ENCODE data around the gene ARHGEF4. TPM values are rescaled to one million over a fixed set of nuclear protein-coding genes. Genes with fewer than 3 reads are reported as not detected.
A peak's percentile ranks its signal among the peaks of the same experiment; 100 is the strongest.

ARHGEF4 gene
- total RNA-seq, 1 donor from 2014 or later, result 16.4 TPM

DNA sequence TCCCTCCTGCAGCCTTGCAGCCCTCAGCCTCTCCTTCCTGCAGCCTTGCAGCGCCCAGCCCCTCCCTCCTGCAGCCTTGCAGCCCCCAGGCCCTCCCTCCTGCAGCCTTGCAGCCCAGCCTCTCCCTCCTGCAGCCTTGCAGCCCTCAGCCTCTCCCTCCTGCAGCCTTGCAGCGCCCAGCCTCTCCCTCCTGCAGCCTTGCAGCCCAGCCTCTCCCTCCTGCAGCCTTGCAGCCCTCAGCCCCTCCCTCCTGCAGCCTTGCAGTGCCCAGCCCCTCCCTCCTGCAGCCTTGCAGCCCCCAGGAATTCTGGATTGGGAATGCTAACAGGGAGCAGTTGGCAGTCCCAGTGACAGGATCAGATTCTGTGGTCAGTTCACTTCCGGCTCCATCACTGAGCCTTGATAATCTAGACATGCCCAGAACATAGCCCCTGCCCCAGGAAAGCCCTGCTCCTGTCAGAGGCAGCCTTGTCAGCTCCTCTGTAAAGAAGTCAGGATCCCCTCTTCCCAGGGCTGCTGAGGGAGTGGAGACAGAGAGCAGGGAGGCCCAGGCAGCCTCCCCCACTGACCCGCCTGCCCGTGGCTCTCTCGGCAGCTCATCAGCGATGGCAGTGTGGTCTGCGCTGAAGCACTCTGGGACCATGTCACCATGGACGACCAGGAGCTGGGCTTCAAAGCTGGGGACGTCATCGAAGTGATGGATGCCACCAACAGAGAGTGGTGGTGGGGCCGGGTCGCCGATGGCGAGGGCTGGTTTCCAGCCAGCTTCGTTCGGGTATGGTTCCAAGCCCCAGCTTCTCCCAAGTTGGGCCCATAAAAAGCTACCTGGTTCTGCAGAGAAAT lies 201.8 kb downstream of the ARHGEF4 start:
- no peak for DNase-seq (ENCODE audit: low spot score)

DNA sequence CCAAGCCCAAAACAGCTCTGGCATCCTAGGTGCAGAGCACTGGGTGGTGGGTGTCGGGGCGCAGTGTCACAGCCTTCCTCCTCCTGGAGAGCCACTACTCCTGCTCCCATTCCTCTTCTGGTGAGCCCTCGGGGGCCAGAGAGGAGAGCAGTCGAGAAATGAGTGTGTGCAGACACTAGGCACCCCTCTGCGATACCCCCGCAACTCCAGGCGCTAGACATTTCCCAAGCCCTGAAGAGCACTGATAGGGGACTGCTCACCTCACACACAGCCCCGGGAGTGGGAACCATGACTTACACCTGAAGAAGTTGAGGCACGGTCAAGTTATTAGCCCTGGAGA lies 202.4 kb downstream of the ARHGEF4 start:
- DNase-seq (ENCODE audit: low spot score), result no peak

DNA sequence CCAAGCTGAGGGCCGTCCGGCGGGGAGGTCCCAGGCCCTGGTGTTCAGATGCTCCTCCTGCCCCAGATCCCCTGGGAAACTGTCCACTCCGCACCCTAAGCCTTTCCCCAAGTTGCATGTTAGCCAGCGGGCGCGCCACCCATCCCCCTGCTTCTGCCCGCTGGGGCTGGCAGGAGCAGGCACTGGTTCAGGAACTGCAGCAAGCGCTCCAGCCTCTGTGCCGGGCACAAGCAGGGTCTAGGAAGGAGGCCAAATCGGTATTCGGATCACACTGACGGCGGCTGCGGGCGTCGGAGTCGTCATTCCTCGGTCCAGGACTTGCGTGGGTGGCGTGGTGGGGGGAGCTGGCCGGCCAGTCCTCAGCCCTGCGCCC lies 202.8 kb downstream of the ARHGEF4 start:
- DNase-seq (ENCODE audit: low spot score), result peak; percentile 38

DNA sequence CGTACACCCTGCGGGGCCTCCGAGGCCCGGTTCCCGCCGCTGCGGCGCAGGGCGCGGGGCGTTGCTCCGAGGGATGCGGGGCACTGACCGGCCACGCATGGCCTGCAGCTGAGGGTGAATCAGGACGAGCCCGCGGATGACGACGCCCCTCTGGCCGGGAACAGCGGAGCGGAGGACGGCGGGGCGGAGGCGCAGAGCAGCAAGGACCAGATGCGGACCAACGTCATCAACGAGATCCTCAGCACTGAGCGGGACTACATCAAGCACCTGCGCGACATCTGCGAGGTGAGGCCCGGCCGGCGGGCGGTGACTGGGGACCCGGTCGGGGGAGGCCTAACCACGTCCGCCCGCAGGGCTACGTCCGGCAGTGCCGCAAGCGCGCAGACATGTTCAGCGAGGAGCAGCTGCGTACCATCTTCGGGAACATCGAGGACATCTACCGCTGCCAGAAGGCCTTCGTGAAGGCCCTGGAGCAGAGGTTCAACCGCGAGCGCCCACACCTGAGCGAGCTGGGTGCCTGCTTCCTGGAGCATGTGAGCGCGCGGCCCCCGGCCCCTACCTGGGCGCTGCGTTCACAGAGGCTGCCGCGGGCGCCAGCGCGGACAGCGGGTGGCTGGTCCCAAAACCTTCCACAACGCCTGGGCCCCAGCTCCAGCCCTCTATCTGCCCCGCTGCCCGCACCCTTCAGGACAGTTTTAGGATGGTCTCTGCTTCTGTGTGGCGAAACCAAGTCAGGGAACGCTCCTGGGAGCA lies 203.4 kb downstream of the ARHGEF4 start:
- peak; percentile 34 for DNase-seq (ENCODE audit: low spot score)

DNA sequence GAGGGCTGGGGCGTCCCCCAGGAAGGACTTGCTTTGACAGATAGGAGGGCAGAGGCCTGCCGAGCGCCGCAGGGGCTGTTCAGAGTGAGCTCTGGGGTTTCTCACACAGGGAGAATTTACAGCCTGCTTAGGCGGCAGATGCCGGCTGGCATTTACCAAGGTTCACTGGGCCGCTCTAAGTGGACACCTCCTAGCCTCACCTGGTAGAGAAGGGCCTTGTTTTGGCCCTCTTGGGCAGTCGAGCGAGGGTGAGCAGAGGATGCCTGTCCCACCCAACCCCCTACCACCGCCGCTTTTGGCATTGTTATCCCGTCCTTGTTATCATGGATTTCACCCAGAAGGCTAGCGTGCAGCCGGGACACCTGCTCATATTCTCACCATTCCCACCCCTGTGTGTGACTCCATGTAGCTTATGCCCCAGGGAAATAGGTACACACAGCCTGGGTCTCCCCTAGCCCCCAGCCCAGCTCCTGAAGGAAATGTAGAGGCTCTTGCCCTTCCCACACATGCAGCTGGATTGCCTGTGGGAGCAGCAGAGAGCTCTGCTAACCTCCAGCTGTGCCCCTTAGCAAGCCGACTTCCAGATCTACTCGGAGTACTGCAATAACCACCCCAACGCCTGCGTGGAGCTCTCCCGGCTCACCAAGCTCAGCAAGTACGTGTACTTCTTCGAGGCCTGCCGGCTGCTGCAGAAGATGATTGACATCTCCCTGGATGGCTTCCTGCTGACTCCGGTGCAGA lies 204.1 kb downstream of the ARHGEF4 start:
- DNase-seq (ENCODE audit: low spot score), result peak; percentile 18

DNA sequence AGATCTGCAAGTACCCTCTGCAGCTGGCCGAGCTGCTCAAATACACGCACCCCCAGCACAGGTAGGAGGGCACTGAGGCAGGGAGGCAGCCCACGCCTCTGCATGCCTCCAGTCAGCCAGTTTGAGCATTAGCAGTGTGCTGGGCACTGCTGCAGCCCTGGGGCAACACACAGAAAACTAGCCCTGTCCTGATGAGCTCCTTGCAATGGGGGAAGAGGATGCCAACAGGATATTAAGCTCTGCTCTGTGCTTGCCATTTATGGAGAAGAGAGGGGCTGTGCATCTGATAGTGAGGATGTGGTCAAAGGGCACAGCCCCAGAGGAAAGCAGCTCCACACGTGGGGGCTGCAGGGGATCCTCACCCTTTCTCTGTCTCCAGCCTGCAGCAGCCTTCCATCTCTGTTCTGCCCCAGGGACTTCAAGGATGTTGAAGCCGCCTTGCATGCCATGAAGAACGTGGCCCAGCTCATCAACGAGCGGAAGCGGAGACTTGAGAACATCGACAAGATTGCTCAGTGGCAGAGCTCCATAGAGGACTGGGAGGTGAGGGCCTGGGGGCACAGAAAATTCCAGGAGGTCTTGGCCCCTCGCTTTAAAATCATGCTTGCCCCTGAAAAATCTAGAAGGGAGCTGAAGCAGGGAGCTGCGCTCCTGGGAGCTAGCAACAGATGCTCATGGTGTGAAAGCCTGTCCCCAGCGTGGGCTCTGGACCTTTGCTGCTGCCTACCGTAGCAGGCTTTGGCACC lies 204.9 kb downstream of the ARHGEF4 start:
- DNase-seq (ENCODE audit: low spot score), result peak; percentile 30

DNA sequence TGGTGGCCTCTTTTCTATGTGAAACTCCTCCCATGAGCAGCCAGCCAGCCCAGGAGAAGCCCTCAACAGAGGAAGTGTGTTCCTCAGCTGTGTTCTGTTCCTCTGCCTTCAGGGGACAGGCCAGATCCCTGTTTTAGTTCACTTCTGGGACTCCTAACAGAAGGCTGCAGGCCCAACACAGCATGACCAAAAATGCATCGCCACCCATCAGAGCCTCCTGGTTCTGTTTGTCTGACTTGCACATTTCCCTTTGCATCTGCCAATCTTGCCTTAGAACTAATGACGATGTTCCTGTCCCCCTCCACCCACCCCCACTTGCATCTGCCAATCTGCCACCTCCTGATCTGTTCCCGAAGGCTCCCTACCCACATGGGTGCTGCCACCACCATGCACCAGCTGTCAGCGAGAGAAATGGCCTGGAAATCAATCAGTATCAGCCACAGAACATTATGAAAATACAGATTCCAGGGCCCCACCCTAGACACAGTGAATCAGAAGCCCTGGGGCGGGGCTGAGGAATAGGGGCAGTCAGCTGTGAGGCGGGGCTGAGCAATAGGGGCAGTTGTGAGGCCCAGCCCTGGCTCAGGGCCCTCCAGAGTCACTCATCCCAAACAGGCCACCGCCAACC lies 205.5 kb downstream of the ARHGEF4 start:
- no peak for DNase-seq (ENCODE audit: low spot score)

DNA sequence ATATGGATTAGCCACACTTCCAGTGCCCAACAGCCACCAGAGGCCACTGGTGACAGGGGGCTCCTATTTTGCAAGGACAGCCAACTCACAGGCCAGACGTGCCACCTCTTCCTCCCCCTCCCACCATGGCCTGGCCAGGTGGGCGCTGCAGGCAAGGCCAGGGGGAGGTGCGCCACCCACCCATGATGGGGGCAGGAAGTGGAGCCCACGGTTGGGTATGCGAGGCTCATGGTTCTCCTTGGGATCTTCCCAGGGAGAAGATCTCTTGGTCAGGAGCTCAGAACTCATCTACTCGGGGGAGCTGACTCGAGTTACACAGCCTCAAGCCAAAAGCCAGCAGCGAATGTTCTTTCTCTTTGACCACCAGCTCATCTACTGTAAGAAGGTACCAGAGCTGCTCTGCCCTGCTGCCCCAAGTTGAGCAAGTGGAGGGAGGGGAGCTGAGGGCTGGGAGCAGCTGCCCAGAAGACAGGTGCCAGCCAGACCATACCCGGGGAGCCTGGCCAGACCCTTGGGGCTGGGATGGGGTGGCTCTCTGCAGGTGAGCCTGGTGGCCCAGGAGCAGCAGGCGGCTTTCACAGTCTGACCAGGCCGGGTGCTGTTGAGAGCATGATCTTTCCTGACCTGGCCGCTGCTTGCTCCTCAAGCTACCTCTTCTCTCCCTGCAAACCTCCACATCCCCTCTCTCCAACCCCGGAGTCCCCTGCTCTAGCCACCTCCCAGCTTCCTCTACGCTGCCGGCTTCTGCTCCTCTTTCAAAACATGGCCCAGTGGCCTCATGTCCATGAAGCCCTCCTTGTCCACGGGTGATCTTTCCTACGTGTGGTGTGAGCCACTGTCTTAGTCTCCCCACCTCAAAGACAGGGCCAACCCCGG lies 206.7 kb downstream of the ARHGEF4 start:
- DNase-seq (ENCODE audit: low spot score), result peak; percentile 37

DNA sequence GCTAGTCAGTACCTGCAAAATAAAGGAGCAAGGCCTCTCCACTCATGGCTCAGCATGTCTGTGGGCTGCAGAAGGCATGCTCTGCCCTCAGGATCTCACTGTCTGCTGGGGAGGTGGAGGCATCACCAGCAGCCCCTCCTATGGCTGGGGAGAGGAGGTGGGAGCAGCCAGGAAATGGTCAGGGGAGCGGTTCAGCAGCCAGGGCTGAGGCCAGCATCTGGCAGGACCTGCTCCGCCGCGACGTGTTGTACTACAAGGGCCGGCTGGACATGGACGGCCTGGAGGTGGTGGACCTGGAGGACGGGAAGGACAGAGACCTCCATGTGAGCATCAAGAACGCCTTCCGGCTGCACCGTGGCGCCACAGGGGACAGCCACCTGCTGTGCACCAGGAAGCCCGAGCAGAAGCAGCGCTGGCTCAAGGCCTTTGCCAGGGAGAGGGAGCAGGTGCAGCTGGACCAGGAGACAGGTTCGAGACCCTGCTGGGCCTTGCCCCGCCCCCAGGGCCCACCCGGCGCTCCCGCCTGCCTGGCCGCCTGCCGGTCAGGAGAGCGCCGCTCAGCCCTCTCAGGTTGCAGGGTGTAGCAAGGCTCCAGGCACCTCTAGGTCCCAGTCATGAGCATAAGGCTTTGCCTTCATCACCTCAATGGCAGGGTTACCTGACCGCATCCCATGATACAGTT lies 207.5 kb downstream of the ARHGEF4 start:
- DNase-seq (ENCODE audit: low spot score), result peak; percentile 42

DNA sequence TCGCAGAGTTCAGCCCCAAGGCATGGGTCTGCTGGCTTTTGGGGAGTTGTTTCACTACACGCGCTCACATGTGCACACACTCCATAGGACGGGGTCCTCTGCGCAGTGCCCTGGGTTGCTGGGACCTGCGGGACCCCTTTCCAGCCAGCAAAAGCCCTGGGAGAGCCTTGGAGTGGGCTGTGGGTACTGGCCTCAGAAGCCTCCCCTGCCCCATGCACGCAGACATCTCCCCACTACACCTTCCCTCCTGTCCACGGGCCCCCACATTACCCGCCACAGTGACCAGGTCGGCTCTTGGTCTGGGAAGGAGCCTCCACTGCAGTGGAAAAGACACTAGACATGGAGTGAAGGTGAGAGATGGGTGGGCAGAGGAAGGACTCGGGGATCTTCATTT lies 208.0 kb downstream of the ARHGEF4 start:
- no peak for DNase-seq (ENCODE audit: low spot score)

DNA sequence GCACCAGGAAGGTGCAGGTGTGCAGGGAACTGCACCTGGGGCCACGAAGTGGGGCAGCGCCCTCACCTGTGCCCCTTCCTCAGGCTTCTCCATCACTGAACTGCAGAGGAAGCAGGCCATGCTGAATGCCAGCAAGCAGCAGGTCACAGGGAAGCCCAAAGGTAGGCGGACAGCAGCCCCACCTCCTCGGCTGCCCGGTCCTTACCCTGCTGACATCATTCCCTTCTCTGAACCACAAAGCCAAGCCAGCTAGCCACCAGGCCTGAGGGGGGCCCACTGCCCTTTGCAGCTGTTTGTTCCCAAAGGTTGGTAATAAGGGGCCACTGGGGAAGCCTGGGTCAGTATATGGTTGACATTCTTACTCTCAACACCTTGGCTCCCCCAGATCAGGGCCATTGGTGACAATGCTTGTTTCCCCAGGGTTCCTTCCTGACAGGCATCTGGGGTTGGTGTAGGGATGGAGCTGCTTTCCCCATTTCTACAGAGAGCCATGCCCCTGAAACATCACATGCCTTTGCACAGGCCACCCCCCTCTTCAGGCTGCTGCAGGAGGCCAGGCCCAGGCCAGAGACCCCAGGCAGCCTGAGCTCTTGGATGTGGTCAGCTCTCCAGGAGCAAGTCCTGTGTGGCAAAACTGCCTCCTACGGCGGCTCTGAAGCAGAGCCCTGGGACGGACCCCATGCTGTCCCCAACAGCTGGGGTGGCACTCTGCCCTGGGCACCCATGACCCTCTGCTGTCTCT lies 208.7 kb downstream of the ARHGEF4 start:
- DNase-seq (ENCODE audit: low spot score), result peak; percentile 35

DNA sequence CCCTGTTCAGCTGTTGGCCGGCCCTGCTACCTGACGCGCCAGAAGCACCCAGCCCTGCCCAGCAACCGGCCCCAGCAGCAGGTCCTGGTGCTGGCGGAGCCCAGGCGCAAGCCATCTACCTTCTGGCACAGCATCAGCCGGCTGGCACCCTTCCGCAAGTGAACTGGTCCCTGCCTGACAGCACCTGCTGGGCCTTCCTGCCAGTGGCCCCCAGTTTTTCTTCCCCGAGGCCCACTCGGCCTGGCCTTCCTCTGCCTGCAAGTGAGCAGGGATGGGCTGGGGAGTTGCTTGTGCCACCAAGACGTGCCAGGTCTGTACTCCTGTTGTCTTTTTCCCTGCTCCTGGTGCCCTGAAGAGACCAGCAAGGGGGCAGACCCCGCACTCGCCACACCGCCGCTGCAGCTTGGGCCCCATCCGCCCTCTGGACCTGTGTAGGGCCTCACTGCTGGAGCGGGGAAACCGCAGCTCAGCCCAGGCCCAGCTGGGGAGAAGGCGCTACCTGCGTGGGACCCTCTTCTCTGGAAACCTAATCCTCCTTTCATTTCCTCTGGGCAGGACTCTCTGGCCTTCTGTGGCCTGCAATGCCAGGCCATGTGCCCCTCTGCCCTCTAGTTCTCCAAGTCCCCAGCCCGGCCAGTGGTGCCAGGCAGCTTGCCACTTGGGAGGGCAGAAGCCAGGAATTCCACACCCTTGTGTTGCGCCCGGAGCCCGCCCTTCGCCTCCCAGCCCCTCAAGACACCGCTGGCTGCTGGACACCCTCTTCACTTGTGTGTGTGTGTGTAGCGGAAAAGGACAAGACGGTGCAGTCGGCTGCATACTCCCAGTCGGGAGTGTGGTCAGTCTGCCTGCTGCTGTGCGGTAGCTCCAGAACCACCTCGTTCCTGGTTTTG lies 209.6 kb downstream of the ARHGEF4 start:
- no peak for DNase-seq (ENCODE audit: low spot score)

DNA sequence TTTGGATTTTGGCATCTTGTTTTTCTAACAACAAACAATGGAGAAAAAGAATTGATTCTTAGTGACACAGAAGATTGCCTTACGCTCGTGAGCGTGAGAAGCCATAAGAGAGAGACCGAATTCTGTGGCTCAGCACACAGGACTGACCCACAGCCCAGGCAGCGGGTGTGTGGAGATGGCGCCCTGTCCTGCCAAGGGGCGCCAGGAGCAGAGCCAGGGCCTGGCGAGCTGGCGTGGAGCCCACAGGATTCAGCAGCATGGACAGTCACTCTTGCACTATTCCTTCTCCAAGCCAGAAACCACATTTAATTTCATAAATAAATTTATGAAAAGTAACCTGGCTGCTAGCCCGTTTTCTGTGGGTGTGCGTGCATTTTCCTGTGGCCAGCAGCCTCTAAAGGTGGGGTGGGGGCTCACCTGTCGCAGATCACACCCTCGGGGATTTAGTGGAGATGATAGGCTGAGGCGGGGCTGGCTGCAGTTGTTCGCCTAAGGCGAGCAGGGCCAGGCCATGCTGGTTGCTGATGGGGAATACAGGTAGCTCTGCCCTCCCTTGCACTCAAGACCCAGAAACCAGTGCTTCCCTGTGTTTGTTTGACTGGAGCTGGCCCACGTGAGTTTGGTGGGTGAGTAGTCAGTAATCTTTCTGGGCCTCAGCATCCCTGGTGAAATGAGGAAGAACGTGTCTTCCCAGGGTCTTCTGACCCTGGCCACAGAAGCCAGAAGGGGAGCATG lies 210.4 kb downstream of the ARHGEF4 start:
- DNase-seq (ENCODE audit: low spot score), result no peak

DNA sequence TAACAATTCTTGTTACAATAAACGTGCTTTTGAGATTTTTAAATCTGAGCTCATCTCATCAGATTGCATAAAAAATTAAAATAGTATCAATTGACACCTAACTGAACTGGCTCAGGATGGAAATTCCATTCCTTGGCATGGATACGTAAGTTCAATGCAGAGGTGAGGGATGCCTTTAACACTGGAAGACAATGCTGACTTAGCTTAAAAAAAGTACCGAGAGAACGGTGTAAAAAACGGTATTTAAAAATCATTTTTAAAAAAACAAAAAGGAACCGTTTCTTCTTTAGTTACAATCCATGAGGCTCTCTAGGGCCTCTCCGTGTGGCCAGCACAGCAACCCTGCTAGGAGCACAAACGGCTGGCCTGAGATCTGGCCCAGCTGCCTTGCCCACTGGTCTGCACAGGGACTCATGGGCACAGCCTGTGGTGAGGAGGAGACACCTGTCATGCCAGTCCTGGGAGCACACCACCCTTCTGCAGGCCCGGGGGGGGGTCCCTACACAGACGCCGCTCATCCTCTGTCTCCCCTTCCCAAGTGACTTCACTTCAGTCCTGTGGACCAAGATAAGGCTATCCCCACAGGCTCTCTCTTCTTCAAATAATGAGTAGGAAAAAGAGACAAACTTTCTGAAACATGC lies 211.3 kb downstream of the ARHGEF4 start:
- DNase-seq (ENCODE audit: low spot score), result no peak

DNA sequence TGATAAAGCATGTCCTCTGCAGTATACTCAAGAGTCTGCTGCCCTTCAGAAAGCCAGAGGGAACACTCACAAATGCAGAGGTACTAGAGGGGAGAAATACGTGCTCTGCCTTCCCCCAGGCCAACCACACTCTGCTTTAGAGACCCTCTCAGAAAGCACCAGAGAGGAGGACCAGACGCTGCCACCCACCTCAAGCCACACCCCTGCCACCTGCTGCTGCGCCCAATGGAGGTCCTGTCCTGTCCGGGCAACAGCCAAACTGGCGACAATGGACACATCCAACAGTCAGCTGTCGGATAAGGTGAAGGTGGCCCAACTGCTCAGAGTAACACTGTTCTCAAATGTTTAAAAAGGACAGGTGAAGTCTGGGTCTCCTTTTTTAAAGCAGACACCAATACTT lies 211.9 kb downstream of the ARHGEF4 start:
- no peak for DNase-seq (ENCODE audit: low spot score)

DNA sequence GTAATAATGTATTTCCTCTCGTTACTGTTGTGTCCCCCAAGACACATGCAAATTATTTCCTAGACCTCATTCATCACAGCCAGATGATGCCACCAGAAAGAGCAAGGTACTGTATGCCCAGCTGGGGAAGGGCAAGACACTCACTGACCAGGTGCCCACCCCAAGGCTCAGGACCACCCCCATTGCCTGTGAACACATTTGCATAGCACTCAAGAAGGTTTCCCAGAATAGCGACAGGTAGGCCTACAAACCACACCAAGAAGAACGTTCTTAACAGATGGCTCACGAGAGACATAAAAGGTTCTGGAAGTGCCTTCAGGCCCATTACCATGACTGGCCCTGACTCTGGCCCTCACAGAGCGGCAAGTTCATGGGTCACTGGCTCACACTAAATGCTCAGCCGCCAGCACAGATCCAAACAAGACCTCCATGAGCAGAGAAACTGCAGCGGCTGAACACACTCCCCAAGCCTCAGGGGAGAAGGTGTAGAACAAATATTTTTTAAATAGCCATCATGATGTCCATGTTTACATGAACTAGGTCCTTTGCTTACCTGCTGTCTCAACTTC lies 212.5 kb downstream of the ARHGEF4 start:
- DNase-seq (ENCODE audit: low spot score), result no peak

Measured in ureter (tissue), 1 donor.